MCF 10A (cell line): ENCODE results near the gene RAD18. TPM values are rescaled to one million over a fixed set of nuclear protein-coding genes. Genes with fewer than 3 reads are reported as not detected.

ENCODE experiments used
- BruUV-seq: library from RNA; stranded (reverse); fragments of 400-500 nt; replicated peaks from 2 replicates; lab custom pipeline; 2021; lab: Mats Ljungman, UMichigan
- CTCF ChIA-PET: fragments of 300-600 bp; sonication (Branson Sonifier 250); formaldehyde crosslinking; extraction: SDS; loops from one replicate; lab custom pipeline; 2021; ENCODE audit warnings: antibody characterized with exemption, inconsistent platforms; lab: Yijun Ruan, JAX
- POLR2A ChIA-PET: fragments of 300-600, 350-650 bp; sonication (Branson Sonifier 250); formaldehyde crosslinking; extraction: SDS; loops from one replicate; lab custom pipeline; 2020; ENCODE audit warnings: antibody characterized with exemption, inconsistent platforms; lab: Yijun Ruan, JAX
- DNase-seq: peaks from one replicate; pipeline ENCODE4 v3.0.0-alpha.2; 2018; ENCODE audit not compliant: unreplicated experiment
- H3K27ac Mint-ChIP-seq: one replicate; pipeline ENCODE4 v1.8.0; 2022; ENCODE audit warnings: mild to moderate bottlenecking, low read depth, mixed read lengths; ENCODE audit not compliant: unreplicated experiment
- H3K27me3 Mint-ChIP-seq: one replicate; pipeline ENCODE4 v1.8.0; 2022; ENCODE audit warnings: mixed read lengths; ENCODE audit not compliant: insufficient read depth, unreplicated experiment
- H3K36me3 Mint-ChIP-seq: one replicate; pipeline ENCODE4 v1.8.0; 2022; ENCODE audit warnings: mild to moderate bottlenecking, moderate library complexity, mixed read lengths; ENCODE audit not compliant: insufficient read depth, unreplicated experiment
- H3K4me1 Mint-ChIP-seq: one replicate; pipeline ENCODE4 v1.8.0; 2022; ENCODE audit warnings: mixed read lengths; ENCODE audit not compliant: insufficient read depth, unreplicated experiment
- H3K4me3 Mint-ChIP-seq: one replicate; pipeline ENCODE4 v1.8.0; 2022; ENCODE audit warnings: mild to moderate bottlenecking, moderate library complexity, mixed read lengths; ENCODE audit not compliant: unreplicated experiment
- H3K9me3 Mint-ChIP-seq: one replicate; pipeline ENCODE4 v1.8.0; 2022; ENCODE audit warnings: mixed read lengths; ENCODE audit not compliant: unreplicated experiment
- CTCF ChIP-seq: fragments of 200-600 bp; IDR thresholded peaks from one replicate; pipeline ENCODE4 v1.8.0; 2022; ENCODE audit warnings: antibody characterized with exemption, mild to moderate bottlenecking; ENCODE audit not compliant: unreplicated experiment
- intact Hi-C: fragments of 100-400 bp; cut with micrococcal nuclease; formaldehyde crosslinking; loops from 2 replicates; pipeline ENCODE4 v1.14.1; 2022
- total RNA-seq: library from RNA; stranded (reverse); gene quantifications from 2 replicates; pipeline ENCODE4 v1.2.3, GENCODE V29; 2022

The RAD18 gene
- total RNA-seq, 1 experiment from 2014 or later, result 29.1 TPM

GRCh38 chr3:8982509-8982908 lies 19.2 kb upstream of the RAD18 start:
- no TSS peak for BruUV-seq
- Mint-ChIP-seq H3K27ac (no peak overlapping the region), H3K9me3 (no peaks in the 10 kb centered on the region), H3K36me3 (peaks cover 18% of the 10 kb centered on the region), H3K27me3 (no peaks in the 10 kb centered on the region), H3K4me1 (no peaks in the 10 kb centered on the region), H3K4me3 (no peak overlapping the region)
- TF ChIP-seq CTCF, result no peak
- DNase-seq, result no peak
- intact Hi-C loops, result no loop called here
- POLR2A ChIA-PET, result no interaction called here
- CTCF ChIA-PET, result interaction anchor here (1.1 to 1.9 kb wide), 2 partner anchors 8 to 320 kb away, joined by 3 to 10 read pairs; no protein-coding TSS in a partner anchor

GRCh38 chr3:8981700-8982099 lies 18.4 kb upstream of the RAD18 start:
- Mint-ChIP-seq H3K9me3 (no peaks in the 10 kb centered on the region), H3K27me3 (no peaks in the 10 kb centered on the region), H3K4me3 (no peak overlapping the region), H3K36me3 (peaks cover 18% of the 10 kb centered on the region), H3K27ac (no peak overlapping the region), H3K4me1 (no peaks in the 10 kb centered on the region)
- BruUV-seq, result no TSS peak
- TF ChIP-seq CTCF, result no peak
- intact Hi-C loops, result no loop called here
- DNase-seq, result no peak
- CTCF ChIA-PET, result interaction anchor here (1.1 to 3.8 kb wide), 3 partner anchors 9 to 321 kb away, joined by 3 to 25 read pairs (median 13); no protein-coding TSS in a partner anchor
- POLR2A ChIA-PET, result no interaction called here

- ChIA-PET POLR2A (interaction anchor here (0.7 kb wide), 1 partner anchor 272 kb away, joined by 3 read pairs; no protein-coding TSS in a partner anchor), CTCF (interaction anchor here (2.3 to 3.8 kb wide), 3 partner anchors 7 to 321 kb away, joined by 12 to 25 read pairs (median 13); no protein-coding TSS in a partner anchor)
- no peaks in the 10 kb centered on the region for H3K4me1 Mint-ChIP-seq
- no peak for TF ChIP-seq CTCF
- H3K9me3 Mint-ChIP-seq, result no peaks in the 10 kb centered on the region
- no TSS peak for BruUV-seq
- DNase-seq, result no peak
- H3K4me3 Mint-ChIP-seq, result no peak overlapping the region
- intact Hi-C loops, result no loop called here
- H3K36me3 Mint-ChIP-seq, result peaks cover 16% of the 10 kb centered on the region
- H3K27me3 Mint-ChIP-seq, result no peaks in the 10 kb centered on the region
- no peak overlapping the region for H3K27ac Mint-ChIP-seq
Observed at GRCh38 chr3:8981296-8981695, 18.0 kb upstream of the RAD18 start.

GRCh38 chr3:8980756-8981257 lies 17.5 kb upstream of the RAD18 start:
- TF ChIP-seq CTCF, result no peak
- H3K4me3 Mint-ChIP-seq, result no peak overlapping the region
- POLR2A ChIA-PET, result interaction anchor here (0.7 kb wide), 1 partner anchor 273 kb away, joined by 3 read pairs; no protein-coding TSS in a partner anchor
- peaks cover 14% of the 10 kb centered on the region for H3K36me3 Mint-ChIP-seq
- BruUV-seq, result no TSS peak
- CTCF ChIA-PET, result interaction anchor here (0.6 to 3.8 kb wide), 5 partner anchors 8 to 322 kb away, joined by 3 to 25 read pairs (median 12); no protein-coding TSS in a partner anchor
- no peaks in the 10 kb centered on the region for H3K4me1 Mint-ChIP-seq
- DNase-seq, result no peak
- no peak overlapping the region for H3K27ac Mint-ChIP-seq
- H3K9me3 Mint-ChIP-seq, result no peaks in the 10 kb centered on the region
- H3K27me3 Mint-ChIP-seq, result no peaks in the 10 kb centered on the region
- intact Hi-C loops, result no loop called here
